Measurements from ENCODE around the gene RRP12. TPM values are rescaled to one million over a fixed set of nuclear protein-coding genes. Genes with fewer than 3 reads are reported as not detected.

Gene RRP12
- total RNA-seq, 1 donor from 2014 or later: 26.8 TPM

DNA sequence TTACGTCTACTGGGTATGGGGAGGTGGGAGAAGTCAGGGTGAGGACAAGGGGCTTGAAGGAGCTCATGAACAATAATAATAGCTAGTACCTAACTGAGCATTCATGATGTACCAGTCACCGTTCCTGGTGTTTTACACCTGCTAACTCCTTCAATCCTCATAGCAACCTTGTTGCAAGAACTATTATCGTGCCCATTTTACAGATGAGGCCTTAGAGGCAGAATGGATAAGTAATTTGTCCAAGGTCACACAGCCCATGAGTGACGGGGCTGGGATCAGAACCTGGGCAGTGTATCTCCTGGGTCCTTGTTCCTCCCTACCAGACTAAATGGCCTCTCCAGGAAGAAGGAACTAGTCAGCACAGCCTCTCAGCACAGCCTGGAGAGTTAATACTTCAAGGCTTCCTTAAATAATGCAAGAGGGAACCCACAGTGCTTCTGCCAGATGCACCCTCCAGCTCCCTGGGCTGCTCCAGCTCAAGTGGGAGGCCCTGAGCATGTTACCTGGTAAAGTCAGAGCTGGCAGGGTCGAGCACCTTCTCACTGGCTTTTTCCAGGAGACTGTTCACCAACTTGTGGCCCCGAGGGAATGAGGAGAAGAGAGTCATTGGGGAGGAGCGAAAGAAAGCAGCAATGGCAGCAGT, 28.8 kb downstream of the RRP12 start:
- peaks cover 5% of the 10 kb centered on the region for H3K27me3 Mint-ChIP-seq (ENCODE audit: unreplicated experiment)
- H3K4me1 Mint-ChIP-seq (ENCODE audit: low read depth, unreplicated experiment): peaks cover 15% of the 10 kb centered on the region
- H3K36me3 Mint-ChIP-seq (ENCODE audit: unreplicated experiment): no peaks in the 10 kb centered on the region
- no peak for DNase-seq
- peak overlapping the region; percentile 68 for H3K4me3 Mint-ChIP-seq (ENCODE audit: unreplicated experiment)
- peak overlapping the region; percentile 100 for H3K27ac Mint-ChIP-seq (ENCODE audit: unreplicated experiment)
- TF ChIP-seq, protein P1, sequence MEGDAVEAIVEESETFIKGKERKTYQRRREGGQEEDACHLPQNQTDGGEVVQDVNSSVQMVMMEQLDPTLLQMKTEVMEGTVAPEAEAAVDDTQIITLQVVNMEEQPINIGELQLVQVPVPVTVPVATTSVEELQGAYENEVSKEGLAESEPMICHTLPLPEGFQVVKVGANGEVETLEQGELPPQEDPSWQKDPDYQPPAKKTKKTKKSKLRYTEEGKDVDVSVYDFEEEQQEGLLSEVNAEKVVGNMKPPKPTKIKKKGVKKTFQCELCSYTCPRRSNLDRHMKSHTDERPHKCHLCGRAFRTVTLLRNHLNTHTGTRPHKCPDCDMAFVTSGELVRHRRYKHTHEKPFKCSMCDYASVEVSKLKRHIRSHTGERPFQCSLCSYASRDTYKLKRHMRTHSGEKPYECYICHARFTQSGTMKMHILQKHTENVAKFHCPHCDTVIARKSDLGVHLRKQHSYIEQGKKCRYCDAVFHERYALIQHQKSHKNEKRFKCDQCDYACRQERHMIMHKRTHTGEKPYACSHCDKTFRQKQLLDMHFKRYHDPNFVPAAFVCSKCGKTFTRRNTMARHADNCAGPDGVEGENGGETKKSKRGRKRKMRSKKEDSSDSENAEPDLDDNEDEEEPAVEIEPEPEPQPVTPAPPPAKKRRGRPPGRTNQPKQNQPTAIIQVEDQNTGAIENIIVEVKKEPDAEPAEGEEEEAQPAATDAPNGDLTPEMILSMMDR (IDR thresholded peaks at IDR 0.05; ENCODE audit: partially characterized antibody, unreplicated experiment): no peak
- peaks cover 15% of the 10 kb centered on the region for H3K9me3 Mint-ChIP-seq (ENCODE audit: unreplicated experiment)

DNA sequence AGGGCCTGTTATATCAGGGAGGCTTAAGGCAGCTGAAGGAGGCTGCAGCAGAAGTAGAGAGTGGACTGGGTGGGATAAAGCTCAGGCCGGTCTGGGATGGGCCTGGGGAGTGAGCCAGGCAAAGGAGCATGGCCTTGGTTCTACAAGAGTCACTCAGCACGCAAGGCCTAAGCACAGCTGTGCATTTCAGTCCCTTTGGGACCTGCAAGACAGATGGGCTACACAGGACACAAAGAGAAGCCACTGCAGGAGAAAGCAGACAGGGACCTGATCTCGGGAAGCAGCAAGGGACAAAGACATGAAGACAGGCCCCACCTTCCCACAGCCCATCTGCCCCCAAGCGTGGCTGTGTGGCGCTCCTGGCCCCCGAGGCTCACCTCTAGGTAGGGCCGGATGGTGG, 29.4 kb downstream of the RRP12 start:
- peaks cover 5% of the 10 kb centered on the region for H3K27me3 Mint-ChIP-seq (ENCODE audit: unreplicated experiment)
- peak; percentile 84 for DNase-seq
- peaks cover 15% of the 10 kb centered on the region for H3K4me1 Mint-ChIP-seq (ENCODE audit: low read depth, unreplicated experiment)
- no peaks in the 10 kb centered on the region for H3K36me3 Mint-ChIP-seq (ENCODE audit: unreplicated experiment)
- H3K27ac Mint-ChIP-seq (ENCODE audit: unreplicated experiment): peak overlapping the region; percentile 100
- peak overlapping the region; percentile 68 for H3K4me3 Mint-ChIP-seq (ENCODE audit: unreplicated experiment)
- TF ChIP-seq, protein P1 (IDR thresholded peaks at IDR 0.05; ENCODE audit: partially characterized antibody, unreplicated experiment): no peak
- peaks cover 15% of the 10 kb centered on the region for H3K9me3 Mint-ChIP-seq (ENCODE audit: unreplicated experiment)

DNA sequence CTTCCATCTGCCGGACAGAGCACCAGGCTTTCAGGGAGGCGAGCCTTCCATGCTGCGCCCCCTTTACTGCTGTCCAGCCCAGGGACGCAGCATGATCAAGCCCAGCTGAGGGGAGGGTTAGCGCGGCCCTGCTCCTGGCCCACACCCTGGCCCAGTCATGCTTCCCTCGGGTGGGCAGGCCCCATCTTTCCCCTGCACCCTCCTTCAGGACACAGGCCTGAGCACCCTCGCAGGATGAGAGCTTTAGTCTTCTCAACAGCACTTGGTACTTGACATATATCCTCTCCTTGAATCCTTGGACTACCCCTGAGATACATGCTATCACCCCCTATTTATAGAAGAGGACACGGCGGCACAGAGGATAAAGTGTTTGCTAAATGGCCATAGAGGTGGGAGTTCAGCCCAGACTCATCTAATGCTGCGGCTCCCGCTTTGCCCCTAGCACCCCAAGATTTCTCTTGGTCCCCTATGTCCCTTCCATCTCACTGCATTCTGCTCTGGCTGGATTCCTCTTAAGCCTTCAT, 34.0 kb downstream of the RRP12 start:
- no peak overlapping the region for H3K27ac Mint-ChIP-seq (ENCODE audit: unreplicated experiment)
- TF ChIP-seq, protein P1 (IDR thresholded peaks at IDR 0.05; ENCODE audit: partially characterized antibody, unreplicated experiment): no peak
- peaks cover 18% of the 10 kb centered on the region for H3K4me1 Mint-ChIP-seq (ENCODE audit: low read depth, unreplicated experiment)
- no peak for DNase-seq
- H3K4me3 Mint-ChIP-seq (ENCODE audit: unreplicated experiment): no peak overlapping the region
- peaks cover 16% of the 10 kb centered on the region for H3K9me3 Mint-ChIP-seq (ENCODE audit: unreplicated experiment)
- H3K27me3 Mint-ChIP-seq (ENCODE audit: unreplicated experiment): peaks cover 3% of the 10 kb centered on the region
- peaks cover 6% of the 10 kb centered on the region for H3K36me3 Mint-ChIP-seq (ENCODE audit: unreplicated experiment)

DNA sequence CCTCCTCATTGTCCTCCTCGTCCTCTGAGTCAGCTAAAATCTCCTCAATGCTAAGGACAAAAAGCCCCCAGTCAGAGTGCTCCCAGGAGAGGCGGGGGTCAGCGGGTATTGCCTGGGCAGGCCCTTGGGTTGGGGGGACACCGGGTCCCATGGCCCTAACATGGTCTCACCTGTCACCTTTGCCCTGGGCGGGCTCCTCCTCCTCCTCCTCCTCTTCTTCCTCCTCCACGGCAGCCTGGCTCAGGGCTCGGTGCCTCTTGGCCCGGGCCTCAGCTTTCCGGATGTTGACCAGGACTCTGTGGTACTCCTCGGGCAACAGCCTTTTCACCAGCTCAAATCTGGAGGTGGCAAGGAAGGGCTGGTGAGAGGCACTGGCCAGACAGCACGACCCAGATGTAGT, 34.6 kb downstream of the RRP12 start:
- H3K4me3 Mint-ChIP-seq (ENCODE audit: unreplicated experiment): no peak overlapping the region
- H3K27ac Mint-ChIP-seq (ENCODE audit: unreplicated experiment): no peak overlapping the region
- peaks cover 3% of the 10 kb centered on the region for H3K27me3 Mint-ChIP-seq (ENCODE audit: unreplicated experiment)
- no peak for DNase-seq
- TF ChIP-seq, protein P1 (IDR thresholded peaks at IDR 0.05; ENCODE audit: partially characterized antibody, unreplicated experiment): no peak
- peaks cover 12% of the 10 kb centered on the region for H3K4me1 Mint-ChIP-seq (ENCODE audit: low read depth, unreplicated experiment)
- H3K9me3 Mint-ChIP-seq (ENCODE audit: unreplicated experiment): peaks cover 10% of the 10 kb centered on the region
- H3K36me3 Mint-ChIP-seq (ENCODE audit: unreplicated experiment): peaks cover 6% of the 10 kb centered on the region

DNA sequence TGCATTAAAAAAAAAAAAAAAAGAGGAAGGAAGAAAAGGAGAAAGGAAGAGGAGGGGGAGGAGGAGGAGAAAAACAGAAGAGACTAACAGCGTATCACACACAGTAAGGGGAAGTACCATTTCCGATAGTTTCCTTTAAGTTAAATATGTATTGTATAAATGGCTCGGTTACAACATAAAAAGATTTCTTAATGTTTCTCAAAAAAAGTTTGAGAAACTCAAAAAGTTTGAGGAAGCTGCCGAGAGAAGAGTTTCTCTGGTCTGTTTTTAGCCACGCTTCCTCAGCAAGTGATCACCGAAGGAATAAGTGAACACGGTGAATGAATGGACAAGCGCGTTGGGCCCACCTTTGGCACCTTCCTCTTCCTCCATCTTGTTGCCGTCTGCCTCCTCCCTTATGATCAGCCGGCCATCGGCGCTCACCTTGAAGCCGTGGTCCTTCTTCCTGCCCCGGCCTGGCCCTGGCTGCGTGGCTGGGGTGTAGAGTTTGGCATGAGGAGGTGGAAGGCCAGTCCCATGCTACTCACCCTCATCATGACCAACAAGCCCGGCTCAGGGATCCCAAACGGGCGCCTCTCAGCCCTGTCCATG, 35.3 kb downstream of the RRP12 start:
- TF ChIP-seq, protein P1 (IDR thresholded peaks at IDR 0.05; ENCODE audit: partially characterized antibody, unreplicated experiment): no peak
- Mint-ChIP-seq H3K27me3 (ENCODE audit: unreplicated experiment) (peaks cover 3% of the 10 kb centered on the region), H3K36me3 (ENCODE audit: unreplicated experiment) (peaks cover 6% of the 10 kb centered on the region), H3K4me3 (ENCODE audit: unreplicated experiment) (no peak overlapping the region), H3K4me1 (ENCODE audit: low read depth, unreplicated experiment) (peaks cover 10% of the 10 kb centered on the region), H3K9me3 (ENCODE audit: unreplicated experiment) (peaks cover 6% of the 10 kb centered on the region), H3K27ac (ENCODE audit: unreplicated experiment) (no peak overlapping the region)
- no peak for DNase-seq

All from glutamatergic neuron (in vitro differentiated cells).